Heart left ventricle (tissue), 16 donors: ENCODE data around the gene ANKDD1B. TPM values are rescaled to one million over a fixed set of nuclear protein-coding genes. Genes with fewer than 3 reads are reported as not detected.
"Not testable (repeated sequence)": the region's sequence is repeated elsewhere in the genome, so short reads cannot be mapped to it uniquely, and the experiment has no call there.

Source experiments
- ATAC-seq, 4 donors: fragments of 200-7000 bp; cut with Tn5 transposase; one replicate each; pipeline ENCODE4 v1.9.1; 2020 to 2022; ENCODE audit warnings: moderate library complexity in 4 of 4, mild to moderate bottlenecking in 3 of 4, moderate number of reproducible peaks in 1 of 4
- DNase-seq, 5 donors: peaks; one replicate each; pipeline ENCODE4 v3.0.0-alpha.2; 2020
- H3K27ac ChIP-seq, 12 donors: fragments of 200-600 bp; sonication (generic) in 4 of 12; one replicate each; pipeline versions ENCODE4 v1.5.0 to v1.8.0; 2016 to 2022; ENCODE audit warnings: mild to moderate bottlenecking in 2 of 12
- H3K27me3 ChIP-seq, 9 donors: fragments of 200-600 bp; sonication (generic) in 2 of 9; one replicate each; pipeline versions ENCODE4 v1.5.1 to v1.8.0; 2016 to 2022; ENCODE audit warnings: mild to moderate bottlenecking in 3 of 9
- H3K36me3 ChIP-seq, 9 donors: fragments of 200-600 bp; sonication (generic) in 2 of 9; one replicate each; pipeline versions ENCODE4 v1.5.0 to v1.8.0; 2018 to 2022; ENCODE audit warnings: mild to moderate bottlenecking in 2 of 9
- H3K4me1 ChIP-seq, 12 donors: fragments of 200-600 bp; sonication (generic) in 4 of 12; one replicate each; pipeline versions ENCODE4 v1.5.0 to v1.8.0; 2016 to 2022; ENCODE audit warnings: mild to moderate bottlenecking in 3 of 12
- H3K4me3 ChIP-seq, 12 donors: fragments of 200-600 bp; sonication (generic) in 4 of 12; one replicate each; pipeline versions ENCODE4 v1.5.0 to v1.8.0; 2017 to 2022; ENCODE audit warnings: mild to moderate bottlenecking in 9 of 12, moderate library complexity in 4 of 12
- H3K9me3 ChIP-seq, 12 donors: fragments of 200-600 bp; sonication (generic) in 4 of 12; one replicate each; pipeline versions ENCODE4 v1.5.0 to v1.8.0; 2016 to 2022; ENCODE audit warnings: mild to moderate bottlenecking in 1 of 12
- POLR2A ChIP-seq, 2 donors: fragments of 450-650 bp; IDR thresholded peaks; one replicate each; pipeline ENCODE4 v1.6.1; 2017; ENCODE audit warnings: antibody characterized with exemption in 2 of 2, mild to moderate bottlenecking in 2 of 2, moderate library complexity in 2 of 2
- WGBS, 4 donors: extraction: QIAGEN DNeasy Blood & Tissue Kit in 2 of 4; methylation state at CpG; one replicate each; pipeline versions ENCODE4 v1.1.5 to v1.1.7; 2013 to 2018; 5-methylcytosine and 5-hydroxymethylcytosine counted together
- intact Hi-C, 10 donors: fragments of 100-400 bp; cut with DNase I; formaldehyde crosslinking; loops; one replicate each; pipeline versions ENCODE4 v1.11.1 to v1.14.2; 2022
- polyA plus RNA-seq, 2 donors: library from polyadenylated mRNA; stranded (reverse); fragments of 200-250 nt; gene quantifications; one replicate each; pipeline ENCODE4 v1.2.3, GENCODE V29; 2013
- total RNA-seq, 9 donors: library from RNA; depleted of rRNA in 2 of 9; stranded (reverse); fragments of >200 nt in 2 of 9; fragmentation: NEBNext Ultra II Directional in 3 of 9; extraction: Animal tissue kit (Norgen Biotek cat#: 25700) in 3 of 9; gene quantifications; one replicate each; pipeline versions ENCODE4 v1.1.0 to v1.2.4, GENCODE V29; 2016 to 2023
- TF ChIP-seq, protein P1 (sequence below), 12 donors: fragments of 200-600 bp; sonication (generic) in 4 of 12; IDR thresholded peaks; one replicate each; pipeline versions ENCODE4 v1.5.0 to v1.8.0; 2018 to 2022; ENCODE audit warnings: antibody characterized with exemption in 12 of 12, mild to moderate bottlenecking in 5 of 12
- donor health status: ischemic (EF 13 %, LVEDD 7.1; RV severe dilation, severe dysfunction).
- donor health status: healthy with polysubstance abuse.
- donor health status: DM: no; HTN: yes; CAD: no.
- donor health status: DM: no; HTN: no; CAD: no.
- donor health status: ischemic (EF 25% LVEDD 6.9; RV normal size, moderate dysfunction).
- donor health status: ischemic (EF 25% LVEDD 5.7; RV mildly dilated, moderate dysfunction).
- donor health status: healthy.
- donor health status: DM: yes; HTN: yes; CAD: no.
- donor health status: ischemic (EF 35%, LVEDD 5.7; RV mildly dilated, moderate dysfunction).
- donor health status: nonischemic (EF 11% LVEDD 7.7; RV severe dilation, severe dysfunction).
- donor health status: DM: yes; HTN: yes; CAD: no.
- donor health status: PGD.
- donor health status: ischemic (EF 29% LVEDD 5.4; RV normal size, mild dysfunction).
- donor health status: nonischemic (EF 23%, LVEDD 6.1; RV moderate dilation, normal function).

The ANKDD1B gene
- total and polyA plus RNA-seq, 11 donors: 0.10 to 0.61 (median 0.32) TPM; not detected in 7

DNA sequence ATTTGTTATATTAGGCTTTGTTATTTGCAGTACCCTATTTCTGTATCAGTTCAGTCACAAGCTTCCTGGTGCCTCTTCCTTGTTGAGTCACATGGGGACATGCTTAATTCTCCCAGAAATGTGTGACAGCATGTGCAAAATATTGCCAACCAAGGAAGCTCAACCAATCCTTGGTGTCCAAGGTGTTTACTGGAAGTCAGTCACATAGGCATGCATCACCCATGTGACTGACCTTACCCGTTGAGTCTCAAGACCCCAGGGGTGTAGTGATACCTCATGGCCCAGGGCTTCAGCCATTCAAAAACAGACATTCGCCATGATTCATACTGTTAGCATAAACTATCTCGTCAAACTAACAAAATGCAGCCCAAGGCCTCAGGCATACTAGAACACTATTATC is 9.3 kb upstream of the ANKDD1B start:
- Histone ChIP-seq H3K27ac (no peak overlapping the region), H3K4me1 (peaks cover 0 to 13% (median 3%) of the 10 kb centered on the region in 12 donors), H3K27me3 (no peaks in the 10 kb centered on the region), H3K4me3 (no peak overlapping the region), H3K9me3 (no peaks in the 10 kb centered on the region), H3K36me3 (peaks cover 0 to 70% (median 31%) of the 10 kb centered on the region in 9 donors)
- ATAC-seq: no peak
- intact Hi-C loops: loop anchor here in 1 of 10 donors (10.0 kb wide), 1 partner anchor 63 kb away; no protein-coding TSS in a partner anchor
- no peak for DNase-seq
- TF ChIP-seq POLR2A (IDR thresholded peaks at IDR 0.05): no peak
- TF ChIP-seq, protein P1, sequence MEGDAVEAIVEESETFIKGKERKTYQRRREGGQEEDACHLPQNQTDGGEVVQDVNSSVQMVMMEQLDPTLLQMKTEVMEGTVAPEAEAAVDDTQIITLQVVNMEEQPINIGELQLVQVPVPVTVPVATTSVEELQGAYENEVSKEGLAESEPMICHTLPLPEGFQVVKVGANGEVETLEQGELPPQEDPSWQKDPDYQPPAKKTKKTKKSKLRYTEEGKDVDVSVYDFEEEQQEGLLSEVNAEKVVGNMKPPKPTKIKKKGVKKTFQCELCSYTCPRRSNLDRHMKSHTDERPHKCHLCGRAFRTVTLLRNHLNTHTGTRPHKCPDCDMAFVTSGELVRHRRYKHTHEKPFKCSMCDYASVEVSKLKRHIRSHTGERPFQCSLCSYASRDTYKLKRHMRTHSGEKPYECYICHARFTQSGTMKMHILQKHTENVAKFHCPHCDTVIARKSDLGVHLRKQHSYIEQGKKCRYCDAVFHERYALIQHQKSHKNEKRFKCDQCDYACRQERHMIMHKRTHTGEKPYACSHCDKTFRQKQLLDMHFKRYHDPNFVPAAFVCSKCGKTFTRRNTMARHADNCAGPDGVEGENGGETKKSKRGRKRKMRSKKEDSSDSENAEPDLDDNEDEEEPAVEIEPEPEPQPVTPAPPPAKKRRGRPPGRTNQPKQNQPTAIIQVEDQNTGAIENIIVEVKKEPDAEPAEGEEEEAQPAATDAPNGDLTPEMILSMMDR (IDR thresholded peaks at IDR 0.05): no peak
- WGBS, 4 donors: 92 to 100% (median 94%) methylated on average over 3 of the region's 3 CpGs

GRCh38 chr5:75603371-75603770 is 7.9 kb upstream of the ANKDD1B start:
- no peak for ATAC-seq
- intact Hi-C loops: loop anchor here in 1 of 10 donors (10.0 kb wide), 1 partner anchor 61 kb away; no protein-coding TSS in a partner anchor

DNA sequence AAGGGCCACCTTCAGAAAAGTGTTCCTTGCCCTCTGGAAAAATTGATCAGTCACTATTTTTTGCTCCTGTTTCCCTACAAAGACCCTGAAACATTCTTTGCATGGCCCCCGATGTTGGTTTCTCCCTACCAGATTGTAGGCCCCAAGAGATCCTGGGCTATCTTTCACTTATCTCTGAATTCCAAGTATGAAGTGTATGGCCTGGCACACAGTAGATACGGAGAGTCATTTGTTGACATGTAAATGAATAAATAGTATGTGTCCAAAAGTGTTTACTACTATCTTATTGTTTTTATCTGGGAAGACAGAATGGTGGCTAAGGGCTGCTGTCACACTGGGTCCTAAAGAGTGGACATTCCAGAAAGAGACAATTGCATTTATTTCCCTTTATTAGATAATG is 7.4 kb upstream of the ANKDD1B start:
- intact Hi-C loops: loop anchor here in 1 of 10 donors (10.0 kb wide), 1 partner anchor 61 kb away; no protein-coding TSS in a partner anchor
- ATAC-seq (no peak), DNase-seq (no peak)
- TF ChIP-seq POLR2A (IDR thresholded peaks at IDR 0.05): no peak
- TF ChIP-seq, protein P1 (IDR thresholded peaks at IDR 0.05): no peak
- Histone ChIP-seq H3K27me3 (no peaks in the 10 kb centered on the region), H3K9me3 (no peaks in the 10 kb centered on the region), H3K4me3 (no peak overlapping the region), H3K36me3 (peaks cover 0 to 52% (median 27%) of the 10 kb centered on the region in 9 donors), H3K4me1 (peaks cover 0 to 13% (median 3%) of the 10 kb centered on the region in 12 donors), H3K27ac (no peak overlapping the region)
- WGBS, 4 donors: 34 to 45% (median 40%) methylated on average over 2 of the region's 2 CpGs

More at GRCh38 chr5:75603371-75603770, 7.9 kb upstream of the ANKDD1B start:
- DNase-seq: no peak
- no peak for TF ChIP-seq POLR2A (IDR thresholded peaks at IDR 0.05)
- TF ChIP-seq, protein P1 (IDR thresholded peaks at IDR 0.05): no peak
- H3K4me3 ChIP-seq: no peak overlapping the region
- H3K9me3 ChIP-seq: no peaks in the 10 kb centered on the region
- no peaks in the 10 kb centered on the region for H3K27me3 ChIP-seq
- H3K27ac ChIP-seq: no peak overlapping the region
- peaks cover 0 to 57% (median 27%) of the 10 kb centered on the region in 9 donors for H3K36me3 ChIP-seq
- peaks cover 0 to 13% (median 3%) of the 10 kb centered on the region in 12 donors for H3K4me1 ChIP-seq

DNA sequence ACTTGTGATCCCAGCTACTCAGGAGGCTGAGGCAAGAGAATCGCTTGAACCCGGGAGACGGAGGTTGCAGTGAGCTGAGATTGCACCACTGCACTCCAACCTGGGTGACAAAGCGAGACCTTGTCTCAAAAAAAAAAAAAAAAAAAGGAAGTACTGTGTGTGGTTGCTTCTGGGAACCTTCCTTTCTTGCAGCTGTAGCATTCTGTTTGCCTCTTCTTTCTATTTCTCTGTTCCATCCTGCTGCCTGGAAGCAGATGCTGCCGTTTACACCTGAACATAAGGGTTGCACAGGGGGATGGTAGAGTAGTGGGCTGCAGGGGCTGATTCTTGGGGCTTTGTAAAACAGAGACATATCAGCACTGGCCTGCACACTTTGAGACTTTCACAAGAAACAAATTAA is 3.9 kb upstream of the ANKDD1B start:
- intact Hi-C loops: loop anchor here in 1 of 10 donors (10.0 kb wide), 1 partner anchor 57 kb away; no protein-coding TSS in a partner anchor
- not testable (repeated sequence) for H3K4me3 ChIP-seq, DNase-seq, ATAC-seq, H3K27me3 ChIP-seq, H3K27ac ChIP-seq, H3K9me3 ChIP-seq
- peaks cover 0 to 17% (median 6%) of the 10 kb centered on the region in 9 donors for H3K36me3 ChIP-seq
- 88 to 96% (median 89%) methylated on average over 5 of the region's 5 CpGs for WGBS, 4 donors
- H3K4me1 ChIP-seq: peaks cover 0 to 24% (median 16%) of the 10 kb centered on the region in 12 donors
